Heart left ventricle (tissue), 13 donors: ENCODE results near the gene FBLN2.

Experiments used
- POLR2A ChIP-seq, 2 donors: fragments of 450-650 bp; IDR thresholded peaks; one replicate each; pipeline ENCODE4 v1.6.1; 2017; ENCODE audit warnings: antibody characterized with exemption in 2 of 2, mild to moderate bottlenecking in 2 of 2, moderate library complexity in 2 of 2
- TF ChIP-seq, protein P1 (sequence below), 12 donors: fragments of 200-600 bp; sonication (generic) in 4 of 12; IDR thresholded peaks; one replicate each; pipeline versions ENCODE4 v1.5.0 to v1.8.0; 2018 to 2022; ENCODE audit warnings: antibody characterized with exemption in 12 of 12, mild to moderate bottlenecking in 5 of 12
- donor health status: ischemic (EF 13 %, LVEDD 7.1; RV severe dilation, severe dysfunction).
- donor health status: DM: no; HTN: yes; CAD: no.
- donor health status: DM: no; HTN: no; CAD: no.
- donor health status: ischemic (EF 25% LVEDD 6.9; RV normal size, moderate dysfunction).
- donor health status: ischemic (EF 25% LVEDD 5.7; RV mildly dilated, moderate dysfunction).
- donor health status: ischemic (EF 35%, LVEDD 5.7; RV mildly dilated, moderate dysfunction).
- donor health status: nonischemic (EF 11% LVEDD 7.7; RV severe dilation, severe dysfunction).
- donor health status: DM: yes; HTN: yes; CAD: no.
- donor health status: PGD.
- donor health status: ischemic (EF 29% LVEDD 5.4; RV normal size, mild dysfunction).
- donor health status: nonischemic (EF 23%, LVEDD 6.1; RV moderate dilation, normal function).

DNA sequence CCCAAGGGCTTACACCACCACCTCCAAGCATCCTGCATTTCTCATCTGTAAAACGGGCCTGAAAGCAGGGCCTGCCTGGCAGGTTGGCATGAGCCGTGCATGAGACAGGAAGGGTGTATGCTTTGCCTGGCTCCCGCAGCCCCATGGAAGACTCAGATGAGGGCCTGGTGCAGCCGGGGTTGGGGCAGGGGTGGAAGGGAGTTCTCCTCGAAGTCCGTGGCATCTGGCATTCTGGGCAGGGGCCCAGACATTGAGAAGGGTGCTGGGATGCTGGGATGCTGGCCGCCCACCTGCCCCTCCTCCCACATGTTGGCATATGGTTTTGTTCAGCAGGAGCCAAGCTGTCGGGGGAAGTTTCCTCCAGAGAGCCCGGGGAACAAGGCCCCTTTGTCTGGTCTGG lies 13.0 kb upstream of the FBLN2 start:
- TF ChIP-seq, protein P1, sequence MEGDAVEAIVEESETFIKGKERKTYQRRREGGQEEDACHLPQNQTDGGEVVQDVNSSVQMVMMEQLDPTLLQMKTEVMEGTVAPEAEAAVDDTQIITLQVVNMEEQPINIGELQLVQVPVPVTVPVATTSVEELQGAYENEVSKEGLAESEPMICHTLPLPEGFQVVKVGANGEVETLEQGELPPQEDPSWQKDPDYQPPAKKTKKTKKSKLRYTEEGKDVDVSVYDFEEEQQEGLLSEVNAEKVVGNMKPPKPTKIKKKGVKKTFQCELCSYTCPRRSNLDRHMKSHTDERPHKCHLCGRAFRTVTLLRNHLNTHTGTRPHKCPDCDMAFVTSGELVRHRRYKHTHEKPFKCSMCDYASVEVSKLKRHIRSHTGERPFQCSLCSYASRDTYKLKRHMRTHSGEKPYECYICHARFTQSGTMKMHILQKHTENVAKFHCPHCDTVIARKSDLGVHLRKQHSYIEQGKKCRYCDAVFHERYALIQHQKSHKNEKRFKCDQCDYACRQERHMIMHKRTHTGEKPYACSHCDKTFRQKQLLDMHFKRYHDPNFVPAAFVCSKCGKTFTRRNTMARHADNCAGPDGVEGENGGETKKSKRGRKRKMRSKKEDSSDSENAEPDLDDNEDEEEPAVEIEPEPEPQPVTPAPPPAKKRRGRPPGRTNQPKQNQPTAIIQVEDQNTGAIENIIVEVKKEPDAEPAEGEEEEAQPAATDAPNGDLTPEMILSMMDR (IDR thresholded peaks at IDR 0.05): no peak
- no peak for TF ChIP-seq POLR2A (IDR thresholded peaks at IDR 0.05)
